ENCODE results near the gene SLC66A3. TPM values are rescaled to one million over a fixed set of nuclear protein-coding genes. Genes with fewer than 3 reads are reported as not detected.

Gene SLC66A3
- total RNA-seq (10 to 100 TPM; 18.2 to 19.3 TPM), polyA plus RNA-seq (10 to 100 TPM; 37.0 to 65.6 (median 37.1) TPM), total RNA-seq (9.1 to 24.0 (median 14.3) reads per million in 6 experiments)

- peak; percentile 83 to 87 for ATAC-seq
- Mint-ChIP-seq H3K36me3 (peaks cover 0 to 2% (median 0%) of the 10 kb centered on the region in 3 donors), H3K27ac (peak within 1 kb of the TSS; percentile 63 to 94 (median 92)), H3K4me3 (peak within 1 kb of the TSS; percentile 71 to 89 (median 85)), H3K27me3 (no peaks in the 10 kb centered on the region), H3K4me1 (peaks cover 7 to 34% (median 28%) of the 10 kb centered on the region in 4 donors), H3K9me3 (no peaks in the 10 kb centered on the region)
- DNase-seq = peak in 3 of 10 donors; percentile 70 to 88 (median 87)
- POLR2A ChIA-PET = interaction anchor here (0.6 to 2.8 kb wide), 9 partner anchors 20 to 466 kb away, joined by 3 to 22 read pairs (median 5); partner anchors contain the start of genes NOL10, PDIA6 and ROCK2
Observed at GRCh38 chr2:11155381-11156035, at the start of gene SLC66A3. Gene SLC66A3, plus strand, starts transcription at chr2:11155467. Its CDS starts 80 bp downstream, at chr2:11155547.

- H3K4me3 Mint-ChIP-seq = no peak overlapping the region
- ATAC-seq (no peak), DNase-seq (no peak)
- H3K4me1 Mint-ChIP-seq = peaks cover 0 to 11% (median under 1%) of the 10 kb centered on the region in 4 donors
- peaks cover 0 to 4% (median 0%) of the 10 kb centered on the region in 9 donors for H3K9me3 Mint-ChIP-seq
- H3K36me3 Mint-ChIP-seq = no peaks in the 10 kb centered on the region
- H3K27me3 Mint-ChIP-seq = peaks cover 0 to 6% (median 0%) of the 10 kb centered on the region in 5 donors
- POLR2A ChIA-PET = no interaction called here
- H3K27ac Mint-ChIP-seq = no peak overlapping the region
Observed at GRCh38 chr2:11109002-11109401, 46.3 kb upstream of the SLC66A3 start.

- no peak overlapping the region for H3K4me3 Mint-ChIP-seq
- peak overlapping the region in 2 of 10 donors; percentile 5 to 75 for H3K27ac Mint-ChIP-seq
- no peaks in the 10 kb centered on the region for H3K4me1 Mint-ChIP-seq
- H3K9me3 Mint-ChIP-seq = peaks cover 0 to 4% (median 0%) of the 10 kb centered on the region in 9 donors
- DNase-seq = no peak
- H3K27me3 Mint-ChIP-seq = peaks cover 0 to 1% (median 0%) of the 10 kb centered on the region in 5 donors
- no peaks in the 10 kb centered on the region for H3K36me3 Mint-ChIP-seq
- POLR2A ChIA-PET = no interaction called here
- no peak for ATAC-seq
Observed at GRCh38 chr2:11112870-11113428, 42.3 kb upstream of the SLC66A3 start.

GRCh38 chr2:11117776-11118175 is 37.5 kb upstream of the SLC66A3 start:
- no peak for DNase-seq
- no peak overlapping the region for H3K4me3 Mint-ChIP-seq

GRCh38 chr2:11118761-11119160 is 36.5 kb upstream of the SLC66A3 start:
- H3K27ac Mint-ChIP-seq = no peak overlapping the region
- no peaks in the 10 kb centered on the region for H3K36me3 Mint-ChIP-seq

More at GRCh38 chr2:11117776-11118175, 37.5 kb upstream of the SLC66A3 start:
- peaks cover 0 to 1% (median 0%) of the 10 kb centered on the region in 9 donors for H3K9me3 Mint-ChIP-seq
- ATAC-seq = no peak
- H3K27ac Mint-ChIP-seq = no peak overlapping the region
- POLR2A ChIA-PET = no interaction called here
- H3K27me3 Mint-ChIP-seq = peaks cover 0 to 1% (median 0%) of the 10 kb centered on the region in 5 donors
- peaks cover 0 to 6% (median 3%) of the 10 kb centered on the region in 4 donors for H3K4me1 Mint-ChIP-seq
- H3K36me3 Mint-ChIP-seq = no peaks in the 10 kb centered on the region

GRCh38 chr2:11121099-11121822 is 34.0 kb upstream of the SLC66A3 start:
- H3K4me3 Mint-ChIP-seq = no peak overlapping the region
- DNase-seq (no peak), ATAC-seq (no peak)
- peak overlapping the region in 1 of 10 donors; percentile 17 for H3K27ac Mint-ChIP-seq
- H3K27me3 Mint-ChIP-seq = no peaks in the 10 kb centered on the region
- no peaks in the 10 kb centered on the region for H3K9me3 Mint-ChIP-seq
- no peaks in the 10 kb centered on the region for H3K36me3 Mint-ChIP-seq
- POLR2A ChIA-PET = no interaction called here
- peaks cover 0 to 6% (median 6%) of the 10 kb centered on the region in 4 donors for H3K4me1 Mint-ChIP-seq

More at GRCh38 chr2:11118761-11119160, 36.5 kb upstream of the SLC66A3 start:
- DNase-seq (no peak), ATAC-seq (no peak)
- Mint-ChIP-seq H3K9me3 (no peaks in the 10 kb centered on the region), H3K4me3 (no peak overlapping the region), H3K4me1 (peaks cover 0 to 6% (median 3%) of the 10 kb centered on the region in 4 donors), H3K27me3 (peaks cover 0 to 1% (median 0%) of the 10 kb centered on the region in 5 donors)
- POLR2A ChIA-PET = no interaction called here

- DNase-seq (no peak), ATAC-seq (no peak)
- Mint-ChIP-seq H3K9me3 (no peaks in the 10 kb centered on the region), H3K4me3 (no peak overlapping the region), H3K36me3 (no peaks in the 10 kb centered on the region), H3K27ac (peak overlapping the region in 1 of 10 donors; percentile 17), H3K27me3 (no peaks in the 10 kb centered on the region), H3K4me1 (peaks cover 0 to 6% (median 6%) of the 10 kb centered on the region in 4 donors)
- POLR2A ChIA-PET = no interaction called here
Observed at GRCh38 chr2:11121823-11122155, 33.5 kb upstream of the SLC66A3 start.

GRCh38 chr2:11122380-11122779 is 32.9 kb upstream of the SLC66A3 start:
- Mint-ChIP-seq H3K27ac (peak overlapping the region in 1 of 10 donors; percentile 13), H3K9me3 (no peaks in the 10 kb centered on the region), H3K36me3 (no peaks in the 10 kb centered on the region), H3K4me1 (peaks cover 0 to 6% (median 6%) of the 10 kb centered on the region in 4 donors), H3K4me3 (no peak overlapping the region), H3K27me3 (no peaks in the 10 kb centered on the region)
- POLR2A ChIA-PET = no interaction called here
- ATAC-seq (no peak), DNase-seq (no peak)

GRCh38 chr2:11123001-11123809 is 32.1 kb upstream of the SLC66A3 start:
- POLR2A ChIA-PET = no interaction called here
- H3K9me3 Mint-ChIP-seq = no peaks in the 10 kb centered on the region
- DNase-seq = no peak
- H3K4me1 Mint-ChIP-seq = peaks cover 0 to 10% (median 6%) of the 10 kb centered on the region in 4 donors
- no peaks in the 10 kb centered on the region for H3K27me3 Mint-ChIP-seq
- no peak for ATAC-seq
- H3K27ac Mint-ChIP-seq = no peak overlapping the region
- H3K4me3 Mint-ChIP-seq = no peak overlapping the region
- no peaks in the 10 kb centered on the region for H3K36me3 Mint-ChIP-seq

GRCh38 chr2:11123856-11124759 is 31.2 kb upstream of the SLC66A3 start:
- H3K4me1 Mint-ChIP-seq = peaks cover 4 to 13% (median 8%) of the 10 kb centered on the region in 4 donors
- POLR2A ChIA-PET = no interaction called here
- DNase-seq = peak in 7 of 10 donors; percentile 17 to 45 (median 28)
- no peaks in the 10 kb centered on the region for H3K27me3 Mint-ChIP-seq
- H3K4me3 Mint-ChIP-seq = no peak overlapping the region
- H3K9me3 Mint-ChIP-seq = no peaks in the 10 kb centered on the region
- peak overlapping the region in 2 of 10 donors; percentile 14 to 62 for H3K27ac Mint-ChIP-seq
- H3K36me3 Mint-ChIP-seq = no peaks in the 10 kb centered on the region
- ATAC-seq = peak; percentile 58 to 65

GRCh38 chr2:11124760-11125068 is 30.6 kb upstream of the SLC66A3 start:
- no peaks in the 10 kb centered on the region for H3K9me3 Mint-ChIP-seq
- no peak for ATAC-seq
- no peak overlapping the region for H3K27ac Mint-ChIP-seq
- no peaks in the 10 kb centered on the region for H3K27me3 Mint-ChIP-seq
- no peak overlapping the region for H3K4me3 Mint-ChIP-seq
- H3K4me1 Mint-ChIP-seq = peaks cover 7 to 15% (median 9%) of the 10 kb centered on the region in 4 donors
- no peaks in the 10 kb centered on the region for H3K36me3 Mint-ChIP-seq
- POLR2A ChIA-PET = no interaction called here
- no peak for DNase-seq

Measured in naive thymus-derived CD8-positive, alpha-beta T cell (primary cell).